HEK293T (cell line): Measurements from ENCODE around the gene ZGPAT.

ENCODE experiments used
- CTCF ChIA-PET: fragments of 350-600 bp; formaldehyde crosslinking; extraction: SDS; loops from one replicate; lab custom pipeline; 2021; ENCODE audit warnings: antibody characterized with exemption, inconsistent platforms; lab: Yijun Ruan, JAX
- POLR2A ChIA-PET: fragments of 350-600 bp; formaldehyde crosslinking; extraction: SDS; loops from one replicate; lab custom pipeline; 2020; ENCODE audit warnings: antibody characterized with exemption, inconsistent platforms; lab: Yijun Ruan, JAX
- DNase-seq: peaks from one replicate; pipeline ENCODE4 v3.0.0; 2012; ENCODE audit warnings: mixed read lengths; ENCODE audit errors: extremely low spot score
- ARNT ChIP-seq: fragments of 450-650 bp; IDR thresholded peaks from 2 replicates; pipeline ENCODE4 v1.6.1; 2017; ENCODE audit warnings: mild to moderate bottlenecking
- BHLHE40 ChIP-seq: fragments of 450-650 bp; IDR thresholded peaks from 2 replicates; pipeline ENCODE4 v1.6.1; 2016; ENCODE audit warnings: mild to moderate bottlenecking, moderate library complexity, borderline replicate concordance
- CTBP1 ChIP-seq: fragments of 450-650 bp; IDR thresholded peaks from 2 replicates; pipeline ENCODE4 v1.6.1; 2016; ENCODE audit warnings: borderline replicate concordance
- ELF4 ChIP-seq: fragments of 450-650 bp; IDR thresholded peaks from 2 replicates; pipeline ENCODE4 v1.6.1; 2017; ENCODE audit warnings: antibody characterized with exemption
- FOXA1 ChIP-seq: fragments of 450-650 bp; IDR thresholded peaks from 2 replicates; pipeline ENCODE4 v1.6.1; 2016; ENCODE audit warnings: mild to moderate bottlenecking
- FOXK2 ChIP-seq: fragments of 450-650 bp; IDR thresholded peaks from 2 replicates; pipeline ENCODE4 v1.6.1; 2016; ENCODE audit warnings: mild to moderate bottlenecking
- FOXM1 ChIP-seq: fragments of 450-650 bp; IDR thresholded peaks from 2 replicates; pipeline ENCODE4 v1.6.1; 2017; ENCODE audit warnings: mild to moderate bottlenecking, borderline replicate concordance
- HDGF ChIP-seq: fragments of 450-650 bp; IDR thresholded peaks from 2 replicates; pipeline ENCODE4 v1.6.1; 2017; ENCODE audit warnings: antibody characterized with exemption, borderline replicate concordance
- L3MBTL2 ChIP-seq: fragments of 450-650 bp; conservative IDR thresholded peaks from 2 replicates; pipeline ENCODE4 v1.6.1; 2016; ENCODE audit warnings: mild to moderate bottlenecking
- LEF1 ChIP-seq: fragments of 450-650 bp; IDR thresholded peaks from 2 replicates; pipeline ENCODE4 v1.6.1; 2017; ENCODE audit warnings: mild to moderate bottlenecking, borderline replicate concordance
- NFRKB ChIP-seq: fragments of 450-650 bp; IDR thresholded peaks from 2 replicates; pipeline ENCODE4 v1.6.1; 2016; ENCODE audit warnings: mild to moderate bottlenecking, moderate library complexity
- SP1 ChIP-seq: fragments of 450-650 bp; IDR thresholded peaks from 2 replicates; pipeline ENCODE4 v1.6.1; 2017
- SUZ12 ChIP-seq: fragments of 450-650 bp; IDR thresholded peaks from 2 replicates; pipeline ENCODE4 v1.6.1; 2016; ENCODE audit warnings: mild to moderate bottlenecking
- TARDBP ChIP-seq: fragments of 450-650 bp; IDR thresholded peaks from 2 replicates; pipeline ENCODE4 v1.6.1; 2016
- ZNF384 ChIP-seq: fragments of 450-650 bp; IDR thresholded peaks from 2 replicates; pipeline ENCODE4 v1.6.1; 2016
- TF ChIP-seq, protein P1 (sequence below): fragments of 450-650 bp; IDR thresholded peaks from 2 replicates; pipeline ENCODE4 v1.6.1; 2016

The ZGPAT gene

DNA sequence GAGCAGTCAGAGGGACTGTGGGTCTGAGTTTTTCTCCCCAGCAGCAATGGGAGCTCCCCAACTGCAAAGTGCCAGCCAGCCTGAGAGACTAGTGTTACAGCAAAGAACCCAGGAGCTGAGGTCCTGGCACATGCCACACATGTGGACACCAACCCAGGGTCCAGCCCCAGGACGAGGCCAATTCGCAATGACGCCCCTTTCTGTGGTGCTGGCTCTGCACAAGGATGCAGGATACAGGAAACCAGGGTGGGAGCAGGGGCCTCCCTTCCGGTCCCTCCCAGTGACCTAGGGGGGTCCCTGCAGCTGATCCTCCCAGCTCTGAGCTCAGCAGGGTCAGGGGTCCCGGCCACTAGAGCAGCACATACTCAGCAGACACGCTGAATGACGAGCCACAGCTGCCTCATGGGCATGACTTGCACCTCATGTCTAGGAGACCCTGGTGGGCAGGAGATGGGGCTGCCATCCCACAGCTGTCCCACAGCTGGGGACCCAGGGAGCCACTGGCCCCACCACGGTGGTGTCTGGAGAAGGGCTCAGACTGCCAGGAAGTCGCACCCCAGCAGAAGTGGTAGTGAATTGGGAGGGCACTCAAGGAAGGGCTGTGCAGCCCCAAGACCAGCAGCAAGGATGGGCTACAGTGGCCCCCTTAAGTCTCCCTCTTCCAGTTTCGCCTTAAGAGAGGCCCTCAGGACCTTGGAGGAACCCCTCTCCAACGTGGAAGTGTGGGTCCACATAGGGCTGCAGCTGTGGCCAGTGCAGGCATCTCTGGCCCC lies 3.7 kb upstream of the ZGPAT start:
- POLR2A ChIA-PET, result interaction anchor here (1.5 kb wide), 1 partner anchor 10 kb away, joined by 5 read pairs; no protein-coding TSS in a partner anchor
- CTCF ChIA-PET, result no interaction called here
- DNase-seq, result peak; percentile 3
- TF ChIP-seq FOXM1 (no peak), HDGF (no peak), FOXA1 (no peak), LEF1 (no peak), NFRKB (no peak), SP1 (no peak), CTBP1 (no peak)
- TF ChIP-seq, protein P1, sequence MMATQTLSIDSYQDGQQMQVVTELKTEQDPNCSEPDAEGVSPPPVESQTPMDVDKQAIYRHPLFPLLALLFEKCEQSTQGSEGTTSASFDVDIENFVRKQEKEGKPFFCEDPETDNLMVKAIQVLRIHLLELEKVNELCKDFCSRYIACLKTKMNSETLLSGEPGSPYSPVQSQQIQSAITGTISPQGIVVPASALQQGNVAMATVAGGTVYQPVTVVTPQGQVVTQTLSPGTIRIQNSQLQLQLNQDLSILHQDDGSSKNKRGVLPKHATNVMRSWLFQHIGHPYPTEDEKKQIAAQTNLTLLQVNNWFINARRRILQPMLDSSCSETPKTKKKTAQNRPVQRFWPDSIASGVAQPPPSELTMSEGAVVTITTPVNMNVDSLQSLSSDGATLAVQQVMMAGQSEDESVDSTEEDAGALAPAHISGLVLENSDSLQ, result no peak

GRCh38 chr20:63704749-63705117 lies 3.1 kb upstream of the ZGPAT start:
- ChIA-PET CTCF (no interaction called here), POLR2A (no interaction called here)
- TF ChIP-seq BHLHE40 (no peak), ZNF384 (no peak), ELF4 (no peak), LEF1 (no peak), FOXA1 (no peak), FOXK2 (no peak), TARDBP (no peak), L3MBTL2 (no peak), SUZ12 (no peak)
- DNase-seq, result peak; percentile 2

- CTCF ChIA-PET, result no interaction called here
- POLR2A ChIA-PET, result no interaction called here
- DNase-seq, result peak; percentile 3
- TF ChIP-seq SUZ12 (no peak), NFRKB (no peak), FOXM1 (no peak), HDGF (no peak), ARNT (no peak), L3MBTL2 (no peak), ZNF384 (no peak), FOXK2 (no peak), FOXA1 (no peak), SP1 (no peak), LEF1 (no peak), CTBP1 (no peak), TARDBP (no peak), ELF4 (no peak), BHLHE40 (no peak)
- TF ChIP-seq, protein P1, result no peak
Measured at GRCh38 chr20:63705232-63706026, 2.4 kb upstream of the ZGPAT start.

DNA sequence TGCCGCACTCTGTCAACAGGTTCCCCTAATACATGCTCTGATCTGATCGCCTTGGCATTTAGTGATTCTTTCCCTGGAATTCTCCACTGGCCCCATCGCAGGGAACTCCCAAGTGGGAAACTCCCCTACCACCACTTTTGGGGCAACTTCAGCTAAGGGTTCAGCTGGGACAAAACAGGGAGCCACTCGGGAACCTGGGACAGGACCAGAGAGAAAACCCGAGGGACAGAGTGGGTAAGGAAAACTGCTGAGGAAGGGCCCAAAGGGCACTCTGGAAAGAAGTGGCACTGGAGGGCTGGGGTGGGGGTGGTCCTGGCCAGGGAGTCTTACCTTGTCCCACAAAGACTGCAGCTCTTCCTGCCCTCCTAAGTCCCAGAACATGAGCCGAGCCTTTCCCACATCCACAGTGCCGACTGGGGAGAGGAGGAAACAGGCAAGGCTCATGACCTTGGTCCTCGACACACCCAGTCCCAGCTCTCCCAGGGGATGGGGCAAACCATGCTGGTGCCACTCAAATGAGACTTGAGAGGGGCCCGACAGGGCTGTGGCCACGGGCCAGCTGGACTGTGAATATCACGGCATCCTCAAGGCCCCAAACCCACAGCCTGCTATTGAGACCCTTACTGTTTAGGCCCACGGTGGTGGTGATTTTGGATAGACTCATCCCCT lies 1.7 kb upstream of the ZGPAT start:
- DNase-seq, result peak; percentile 6
- ChIA-PET POLR2A (no interaction called here), CTCF (no interaction called here)
- no peak for TF ChIP-seq ARNT
- TF ChIP-seq TARDBP, result no peak
- TF ChIP-seq ELF4, result no peak
- no peak for TF ChIP-seq CTBP1
- TF ChIP-seq FOXK2, result no peak

DNA sequence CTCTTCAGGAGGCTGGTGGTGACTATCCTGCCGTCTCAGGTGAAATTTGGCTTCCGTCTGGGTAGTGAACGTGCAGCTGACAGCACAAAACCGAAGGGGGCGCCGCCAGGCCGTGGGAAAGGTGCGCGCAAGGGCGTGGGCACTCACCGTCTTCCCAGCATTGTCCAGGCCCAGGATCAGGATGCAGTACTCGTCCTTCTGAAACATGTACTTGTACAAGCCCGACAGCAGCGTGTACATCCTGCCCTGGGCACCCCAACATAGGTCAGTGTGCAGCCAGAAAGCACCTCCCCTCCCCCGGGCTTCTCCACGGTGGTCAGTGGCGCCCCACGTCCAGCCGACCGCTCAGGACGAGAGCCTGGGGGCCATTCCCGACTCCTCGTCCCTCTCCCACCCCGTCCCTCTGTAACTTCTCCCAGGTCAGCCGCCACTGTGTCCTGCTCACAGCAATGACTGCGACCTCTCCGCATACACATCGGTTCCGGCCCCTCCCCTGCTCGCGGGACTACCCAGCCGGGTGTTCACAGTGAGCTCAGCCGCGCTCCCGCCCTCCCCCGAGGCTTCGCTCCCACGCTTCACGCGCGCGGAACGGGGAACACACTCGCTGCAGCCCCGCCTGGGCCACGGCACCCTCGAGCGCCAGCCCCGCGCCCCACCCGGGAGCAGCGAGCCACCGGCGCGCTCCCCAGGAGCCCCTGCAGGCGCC lies 834 bp upstream of the ZGPAT start:
- DNase-seq, result peak; percentile 47
- TF ChIP-seq FOXA1, result no peak
- no peak for TF ChIP-seq ARNT
- no peak for TF ChIP-seq HDGF
- no peak for TF ChIP-seq TARDBP
- ChIA-PET CTCF (no interaction called here), POLR2A (interaction anchor here (0.6 to 1.7 kb wide), 13 partner anchors 8 to 169 kb away, joined by 3 to 9 read pairs (median 4); partner anchors contain the start of genes LIME1, PTK6, RTEL1 and SLC2A4RG)
